ENCODE data around the gene TBC1D17.

The TBC1D17 gene

DNA sequence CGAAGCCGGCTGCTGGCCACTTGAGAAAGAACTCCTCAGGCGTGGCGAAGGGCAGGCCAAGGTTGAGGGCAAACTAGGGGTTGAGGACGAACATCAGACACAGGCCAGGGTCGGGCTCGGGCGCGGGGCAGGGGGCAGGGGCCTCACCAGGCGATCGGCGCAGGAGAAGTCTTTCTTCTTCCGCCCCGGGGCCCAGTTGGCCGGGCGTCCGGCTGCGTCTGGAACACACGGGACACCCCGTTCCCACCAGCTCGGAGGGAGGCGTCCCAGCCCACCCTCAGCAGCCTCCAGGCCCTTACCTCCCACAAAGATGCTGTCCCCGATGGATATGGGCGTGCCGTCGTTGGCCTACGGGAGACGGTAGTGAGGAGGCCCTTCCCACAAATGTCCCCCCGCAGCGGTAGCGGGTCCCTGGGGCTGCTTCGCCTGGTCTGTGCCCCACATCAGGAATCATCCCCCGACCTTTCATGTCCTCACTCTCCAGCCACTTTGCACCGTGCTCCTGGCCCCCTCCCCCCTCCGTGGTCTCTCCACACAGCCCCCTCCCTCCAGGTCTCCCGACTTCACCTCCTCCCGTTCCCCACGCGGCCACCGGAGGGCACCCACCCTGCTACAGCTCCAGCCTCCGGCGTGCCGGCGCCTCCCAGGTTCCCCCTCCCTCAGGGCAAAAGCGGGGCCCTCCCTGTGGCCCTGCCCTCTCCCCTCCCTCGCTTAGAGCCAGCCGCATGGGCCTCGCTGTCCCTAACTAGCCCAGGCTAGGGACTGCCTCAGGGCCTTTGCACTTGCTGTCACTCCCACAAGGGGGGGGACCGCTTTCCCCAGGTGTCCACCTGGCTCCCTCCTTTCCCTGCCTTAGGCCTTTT lies 14.9 kb upstream of the TBC1D17 start:
- DNase-seq: no peak

DNA sequence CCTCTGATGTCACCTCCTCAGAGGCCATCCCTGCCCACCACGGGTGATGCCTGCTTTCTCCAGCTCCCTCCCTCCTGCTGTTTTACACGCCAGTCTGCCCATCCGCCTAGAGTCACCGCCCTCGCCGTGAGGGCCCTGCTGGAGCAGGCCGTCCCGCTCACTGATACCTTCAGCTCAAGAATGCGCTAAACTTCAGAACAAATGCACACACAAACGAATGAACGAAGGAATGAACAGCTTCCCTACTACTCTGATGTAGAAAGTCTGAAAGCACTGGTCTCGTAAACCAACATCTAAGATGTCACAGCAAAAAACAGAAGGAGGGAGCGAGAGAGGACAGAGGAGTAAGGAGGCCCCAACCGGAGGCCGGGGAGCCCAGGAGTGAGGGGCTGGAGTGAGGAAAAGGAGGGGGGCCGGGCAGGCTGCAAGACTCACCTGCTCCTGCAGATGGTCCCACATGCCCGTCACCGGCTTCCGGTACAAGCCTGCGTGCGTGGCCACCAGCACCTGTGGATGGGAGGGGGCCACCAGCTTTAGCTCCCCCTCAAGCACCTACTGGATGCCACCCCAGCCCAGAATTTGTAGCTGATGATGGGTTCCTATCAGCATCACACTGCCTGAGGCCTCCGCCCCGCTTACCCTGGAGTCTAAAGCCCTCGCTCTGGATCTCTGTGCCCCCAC lies 14.1 kb upstream of the TBC1D17 start:
- no peak for DNase-seq

DNA sequence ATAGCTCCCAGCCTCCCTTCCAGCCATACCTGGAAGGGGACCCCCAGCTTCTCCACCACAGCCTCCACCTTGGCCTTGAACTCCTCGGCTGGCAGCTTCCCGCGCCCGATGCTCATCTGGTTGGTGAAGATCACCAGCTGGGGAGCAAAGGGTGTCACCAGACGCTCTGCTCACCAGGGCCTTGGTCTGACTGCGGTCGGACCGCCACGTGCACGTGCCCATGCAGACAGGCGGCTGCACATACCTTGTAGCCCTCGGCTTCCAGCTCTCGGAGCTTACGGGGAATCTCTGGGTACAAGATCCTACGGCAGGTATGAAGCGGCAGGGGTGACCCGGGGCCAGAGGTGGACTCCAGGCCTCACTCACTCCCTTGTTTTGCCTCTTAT lies 13.6 kb upstream of the TBC1D17 start:
- DNase-seq: no peak

DNA sequence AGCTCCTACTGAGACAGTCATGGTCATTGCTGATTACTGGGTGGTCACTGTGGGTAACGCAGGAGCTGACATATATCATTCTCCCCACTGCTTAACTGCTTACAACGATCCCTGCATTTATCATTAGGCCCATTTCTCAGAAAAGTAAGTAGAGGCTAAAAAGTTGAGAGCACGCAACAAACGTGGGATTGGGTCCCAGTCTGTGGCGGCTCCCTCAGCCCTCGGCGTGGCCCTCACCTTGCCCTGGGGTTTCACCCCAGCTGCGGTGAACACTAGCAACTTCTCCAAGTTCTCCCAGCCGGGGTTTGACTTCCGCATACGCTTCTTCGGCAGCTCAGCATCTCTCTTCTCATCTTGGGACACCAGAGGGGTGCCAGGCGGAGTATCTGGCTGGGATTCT lies 12.6 kb upstream of the TBC1D17 start:
- no peak for DNase-seq

DNA sequence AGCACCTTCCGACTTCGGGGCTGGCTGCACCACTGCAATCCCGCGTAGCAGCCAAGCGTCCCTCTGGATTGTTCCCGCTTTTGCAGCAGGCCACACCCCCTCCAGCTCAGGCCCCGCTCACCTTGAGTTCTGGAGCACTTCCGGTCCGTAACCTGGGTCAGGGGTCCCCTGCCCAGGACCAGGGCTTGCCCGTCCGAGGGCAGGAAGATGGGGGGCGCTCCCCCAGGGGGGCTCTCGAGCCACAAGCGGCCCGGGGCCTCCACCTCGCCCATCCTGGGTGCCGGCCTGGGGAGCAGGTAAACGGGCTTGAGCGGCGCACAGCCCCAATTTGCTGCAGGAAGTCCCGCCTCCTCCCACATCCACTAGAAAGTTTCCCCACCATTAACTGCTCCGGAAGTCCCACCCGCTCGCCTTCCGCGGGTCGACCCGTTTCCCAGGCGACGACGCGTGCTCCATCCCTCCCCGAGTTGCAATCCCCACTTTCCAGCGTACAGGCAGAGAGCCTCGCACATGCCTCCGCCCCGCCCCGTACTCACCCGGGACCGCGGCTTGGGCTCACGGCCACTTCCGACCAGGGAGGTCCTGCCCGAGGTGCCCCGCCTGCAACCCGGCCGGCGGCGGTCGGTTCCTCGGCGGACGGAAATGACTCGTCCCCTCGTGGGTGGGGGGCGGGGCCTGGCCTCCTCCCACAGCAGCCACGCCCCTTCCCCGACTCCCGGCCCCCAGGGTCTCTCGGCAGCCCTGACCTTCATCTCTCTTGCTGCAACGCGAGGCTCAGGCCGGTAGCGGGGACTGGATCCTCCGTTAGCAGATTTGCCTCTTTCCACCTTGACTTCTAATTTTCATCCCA lies 10.3 kb upstream of the TBC1D17 start, which contains the start of gene PNKP:
PNKP (minus strand) TSS at position 644 of the 850 bp plus-strand sequence; CDS start at position 272, 372 bp downstream.
- DNase-seq: peak; percentile 84 to 95

DNA sequence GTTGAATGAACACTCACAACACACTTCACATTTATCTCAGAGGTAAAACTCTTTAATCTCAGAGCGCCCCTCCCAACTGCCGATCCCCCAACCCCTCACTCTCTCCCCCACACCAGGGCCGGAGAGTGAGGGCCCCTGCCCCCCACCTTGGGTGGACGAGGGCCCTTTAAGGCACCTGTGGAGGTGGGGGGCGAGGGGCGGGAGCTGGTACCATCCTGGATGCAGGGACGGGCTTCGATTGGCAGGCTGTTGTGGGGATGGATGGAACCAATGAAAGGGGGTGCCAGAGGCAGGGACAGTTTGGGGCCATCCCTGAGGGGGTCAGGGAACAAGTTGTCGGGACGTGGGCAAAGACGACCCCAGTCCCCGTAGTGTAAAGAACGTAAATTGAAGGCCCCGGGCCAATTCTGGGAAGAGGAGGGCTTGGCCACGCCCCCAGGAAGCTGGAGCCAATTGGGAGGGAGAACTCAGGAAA lies 8.5 kb upstream of the TBC1D17 start:
- no peak for DNase-seq

DNA sequence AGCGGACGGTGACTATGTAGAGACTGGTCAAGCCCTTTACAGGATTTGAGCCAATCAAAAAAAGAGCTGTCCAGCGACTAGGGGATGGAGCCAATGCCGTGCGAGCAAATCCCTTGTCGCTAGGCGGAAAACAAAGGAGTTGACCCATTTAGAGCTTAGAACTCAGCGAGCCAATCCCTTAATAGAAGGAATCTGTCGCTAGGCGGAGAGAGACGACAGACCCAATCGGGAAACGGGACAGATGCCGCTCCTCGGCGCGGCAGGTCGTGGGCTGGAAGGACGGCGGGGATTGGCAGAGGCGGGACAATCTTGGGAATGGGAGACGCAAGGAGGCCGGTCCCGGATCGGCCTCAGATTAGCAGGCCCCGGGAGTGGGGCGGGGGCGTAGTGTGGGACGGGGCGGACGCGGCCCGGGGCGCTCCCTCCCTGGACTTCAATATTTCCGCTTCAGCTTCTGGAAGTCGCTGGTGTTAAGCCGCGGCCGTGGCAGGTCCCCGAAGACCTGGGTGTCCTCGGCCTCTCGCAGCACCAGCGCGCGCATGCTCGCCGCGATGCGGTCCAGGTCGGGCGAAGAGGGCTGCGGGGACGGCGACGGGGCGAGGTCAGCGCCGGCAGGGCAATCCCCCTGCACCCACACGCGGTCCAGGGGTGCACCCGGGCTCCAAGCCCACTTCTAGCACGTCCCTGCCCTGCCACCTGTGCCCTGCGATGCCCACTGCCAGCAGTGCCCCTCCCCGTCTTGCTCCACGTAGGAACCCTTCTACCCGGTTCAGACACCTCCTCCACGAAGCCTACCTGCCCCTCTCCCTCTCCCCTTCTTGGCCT lies 7.8 kb upstream of the TBC1D17 start:
- peak; percentile 97 to 98 for DNase-seq

DNA sequence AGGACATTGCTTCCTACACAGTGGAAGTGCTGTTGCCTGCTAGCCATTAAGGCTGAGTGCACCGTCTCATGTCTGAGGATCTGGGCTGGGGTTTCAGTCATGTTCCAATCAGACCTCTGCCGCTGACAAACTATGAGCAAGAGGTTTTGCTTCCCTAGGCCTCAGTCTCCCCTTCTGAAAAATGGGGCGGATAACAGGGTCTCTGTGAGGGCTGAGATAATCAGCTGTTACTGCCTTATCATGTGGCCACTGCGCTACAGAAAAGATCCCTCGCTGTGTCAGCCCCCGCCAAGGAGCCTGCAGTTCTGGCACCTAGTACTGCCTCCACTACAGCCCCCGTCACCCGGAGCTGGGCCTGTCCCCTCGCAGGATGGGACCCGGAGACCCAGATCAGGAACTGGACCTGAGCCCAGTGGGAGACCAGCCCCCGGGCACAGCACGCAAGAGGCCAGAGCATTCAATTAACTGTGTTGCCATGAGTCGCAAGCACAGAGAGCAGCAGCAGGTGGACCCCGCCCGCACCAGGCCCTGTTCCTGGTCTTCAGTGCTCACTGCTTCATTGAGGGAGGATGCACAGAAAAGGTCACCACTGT lies 7.1 kb upstream of the TBC1D17 start:
- DNase-seq: no peak

DNA sequence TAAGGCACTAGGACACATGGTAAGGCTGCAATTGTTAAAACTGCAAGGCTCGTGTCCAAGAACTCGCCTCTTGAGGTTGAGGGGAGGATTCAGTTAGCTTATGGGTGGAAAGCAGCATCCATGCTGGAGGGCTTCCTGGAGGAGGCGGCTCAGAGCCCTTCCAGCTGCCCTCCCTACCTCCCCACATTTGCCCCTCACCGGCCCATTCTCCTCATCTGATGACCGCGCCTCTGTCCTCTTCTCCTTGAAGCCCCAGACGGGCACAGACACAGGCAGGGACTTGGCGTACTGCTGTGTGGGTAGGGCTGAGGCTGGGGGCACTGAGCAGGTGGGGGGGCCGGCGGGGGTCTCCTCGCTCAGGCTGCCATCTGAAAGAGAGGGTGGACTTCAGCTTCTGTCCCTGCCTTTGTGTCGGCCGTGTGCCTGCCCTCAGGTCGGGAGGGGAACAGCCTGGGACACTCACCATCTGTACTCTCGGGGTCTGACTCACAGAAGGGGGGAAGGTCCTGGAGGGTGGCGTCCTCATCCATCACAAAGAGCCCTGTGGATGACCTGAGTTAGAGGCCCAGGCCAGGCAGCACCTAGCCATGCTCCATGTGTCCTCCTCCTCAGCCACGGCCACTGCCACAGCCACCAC lies 6.0 kb upstream of the TBC1D17 start:
- no peak for DNase-seq

DNA sequence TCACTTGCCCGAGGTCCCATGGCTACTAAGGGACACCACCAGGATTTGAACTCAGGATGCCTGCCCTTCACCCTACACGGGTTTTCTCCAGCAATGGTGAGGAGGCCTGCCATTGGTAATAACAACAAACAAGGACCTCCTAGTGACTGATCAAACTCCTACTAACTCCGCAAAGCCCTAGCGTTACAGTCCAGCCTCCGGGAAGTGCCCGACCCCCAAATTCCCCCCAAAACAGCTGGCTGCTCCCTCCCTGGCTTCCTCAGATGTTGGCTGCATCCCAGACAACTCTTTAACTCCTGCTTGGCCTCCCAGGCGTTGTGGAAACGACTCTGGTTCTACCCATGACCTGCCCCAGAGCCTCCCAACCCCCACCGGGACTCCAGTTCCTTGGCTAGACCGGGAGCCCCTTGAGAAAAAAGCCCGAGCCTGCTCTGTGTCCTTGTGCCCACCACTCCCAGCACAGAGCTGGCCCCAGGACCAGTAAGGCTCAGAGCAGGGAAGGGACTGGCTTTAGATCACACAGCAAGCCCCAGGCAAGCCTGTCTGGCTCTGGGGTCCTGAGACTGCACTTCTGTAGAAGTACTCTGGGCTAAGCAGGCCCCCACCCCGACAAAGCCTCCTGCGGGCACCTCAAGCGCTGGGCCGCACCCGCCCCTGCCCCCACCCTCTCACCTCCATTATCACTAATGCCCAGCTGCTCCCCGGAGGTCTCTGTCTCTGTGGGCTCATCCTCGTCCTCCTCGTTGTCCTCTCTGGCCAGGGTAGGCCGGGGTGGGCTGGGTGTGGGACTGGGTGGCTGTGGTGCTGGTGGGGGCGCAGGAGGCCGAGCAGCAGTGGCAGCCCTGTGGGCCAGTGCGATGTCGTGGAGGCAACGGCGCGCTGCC lies 5.0 kb upstream of the TBC1D17 start:
- DNase-seq: no peak

DNA sequence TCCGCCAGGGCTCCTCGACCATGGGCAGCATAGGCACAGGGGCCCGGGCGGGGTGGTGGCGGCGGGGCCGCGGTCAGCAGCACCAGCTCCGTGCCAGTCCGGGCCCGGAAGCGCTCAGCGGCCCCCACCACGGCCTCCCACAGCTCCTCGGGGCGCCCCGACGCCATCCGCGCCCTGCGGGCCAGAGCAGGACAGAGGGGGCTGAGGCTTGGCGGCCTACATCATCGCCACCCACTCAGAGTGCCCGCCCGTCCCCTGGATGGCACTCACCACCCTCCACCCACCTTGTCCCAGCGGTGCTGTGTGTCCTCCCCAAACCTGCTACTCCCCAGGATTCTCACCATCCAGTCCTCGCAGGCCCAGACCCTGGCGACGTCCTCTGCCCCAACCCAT lies 4.4 kb upstream of the TBC1D17 start:
- DNase-seq: no peak

DNA sequence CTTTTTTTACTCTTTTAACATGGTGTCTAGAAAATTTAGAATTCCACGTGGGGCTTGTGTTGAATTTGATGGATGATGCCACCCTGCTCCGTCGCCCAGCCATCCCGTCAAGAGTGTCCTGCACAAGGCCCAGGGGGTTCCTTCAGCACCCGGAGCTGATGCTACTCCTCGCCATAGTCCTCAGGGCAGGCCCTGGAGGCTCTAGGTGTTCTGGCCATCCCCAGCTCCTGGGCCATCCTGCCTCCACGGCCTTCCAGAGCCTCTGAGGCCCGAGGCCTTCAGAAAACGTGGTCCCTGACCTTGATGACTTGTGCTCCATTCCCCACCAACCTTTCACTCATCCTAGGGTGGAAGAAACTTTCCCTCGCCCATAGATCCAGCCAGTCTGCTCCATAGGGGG lies 3.7 kb upstream of the TBC1D17 start:
- DNase-seq: no peak

DNA sequence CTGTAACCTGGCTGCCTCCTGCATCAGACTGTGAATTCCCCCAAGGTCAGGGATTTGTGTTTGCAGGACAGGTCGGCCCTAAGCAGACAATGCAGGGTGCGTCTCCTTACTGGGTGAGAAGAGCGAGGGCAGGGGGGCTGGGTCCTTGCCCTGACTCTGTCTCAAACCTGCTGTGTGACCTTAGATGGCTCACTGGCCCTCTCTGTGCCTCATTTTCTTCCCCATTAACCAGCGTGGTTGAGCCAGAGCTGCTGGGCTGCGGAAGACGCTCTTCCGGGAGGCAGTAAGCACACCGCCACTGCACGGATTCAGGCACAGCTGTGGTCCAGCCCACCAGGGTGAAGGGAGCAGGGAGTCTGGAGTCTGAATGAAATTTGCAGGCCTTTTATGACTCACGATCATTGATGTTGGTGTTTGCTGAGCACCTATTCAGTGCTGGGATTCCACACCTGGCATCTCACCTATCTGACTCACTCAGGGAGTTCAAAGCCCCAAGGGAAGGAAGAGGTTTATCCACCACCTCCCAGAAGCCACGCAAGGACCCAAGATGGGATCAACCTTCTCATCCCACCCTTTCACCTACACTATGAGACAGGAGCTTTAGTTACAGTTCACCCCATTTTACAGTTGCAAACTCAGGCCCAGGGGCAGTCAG lies 2.9 kb upstream of the TBC1D17 start:
- no peak for DNase-seq

DNA sequence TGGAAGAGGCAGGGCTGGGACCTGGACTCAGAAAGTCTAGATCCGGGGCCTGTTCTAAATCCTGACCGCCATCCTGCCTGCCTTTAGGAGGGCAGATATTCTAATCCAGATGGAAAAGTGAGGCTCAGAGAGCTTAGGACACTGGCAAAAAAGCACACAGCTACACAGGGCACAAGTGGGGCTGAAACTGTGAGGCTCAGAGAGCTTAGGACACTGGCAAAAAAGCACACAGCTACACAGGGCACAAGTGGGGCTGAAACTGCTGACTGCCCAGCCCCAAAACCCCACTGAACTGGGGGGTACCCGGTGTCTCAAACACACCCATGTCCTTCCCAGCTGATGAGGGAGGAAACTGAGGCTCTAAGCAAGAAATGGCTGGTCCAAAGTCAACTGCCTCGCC lies 2.3 kb upstream of the TBC1D17 start:
- no peak for DNase-seq

DNA sequence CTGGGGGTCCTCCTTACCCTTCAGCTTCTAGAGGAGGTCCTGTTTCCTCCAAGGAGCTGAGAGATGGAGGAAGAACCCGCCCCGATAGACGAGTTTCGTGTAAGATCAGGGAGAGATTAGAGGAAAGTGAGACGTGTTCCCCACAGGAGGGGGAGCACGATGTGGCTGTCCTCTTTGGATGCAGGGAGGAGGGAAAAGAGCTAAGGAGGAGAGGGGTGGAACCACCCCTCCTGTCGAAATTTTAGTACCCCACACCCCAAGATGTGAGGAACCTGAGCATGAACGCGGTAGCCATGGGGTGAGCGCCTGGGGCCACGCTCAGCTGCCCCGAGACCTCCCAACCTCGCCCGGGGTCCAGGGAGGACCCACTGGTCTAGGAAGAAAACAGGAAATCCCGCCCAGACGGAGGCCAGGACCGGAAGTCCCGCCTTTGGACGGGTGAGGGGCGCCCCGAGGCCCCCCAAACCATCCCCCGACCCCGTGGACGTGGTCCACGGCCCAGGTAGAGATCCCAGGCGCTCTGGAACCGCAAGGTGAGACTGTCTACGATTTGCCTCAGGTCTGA lies 1.6 kb upstream of the TBC1D17 start:
- DNase-seq: no peak

DNA sequence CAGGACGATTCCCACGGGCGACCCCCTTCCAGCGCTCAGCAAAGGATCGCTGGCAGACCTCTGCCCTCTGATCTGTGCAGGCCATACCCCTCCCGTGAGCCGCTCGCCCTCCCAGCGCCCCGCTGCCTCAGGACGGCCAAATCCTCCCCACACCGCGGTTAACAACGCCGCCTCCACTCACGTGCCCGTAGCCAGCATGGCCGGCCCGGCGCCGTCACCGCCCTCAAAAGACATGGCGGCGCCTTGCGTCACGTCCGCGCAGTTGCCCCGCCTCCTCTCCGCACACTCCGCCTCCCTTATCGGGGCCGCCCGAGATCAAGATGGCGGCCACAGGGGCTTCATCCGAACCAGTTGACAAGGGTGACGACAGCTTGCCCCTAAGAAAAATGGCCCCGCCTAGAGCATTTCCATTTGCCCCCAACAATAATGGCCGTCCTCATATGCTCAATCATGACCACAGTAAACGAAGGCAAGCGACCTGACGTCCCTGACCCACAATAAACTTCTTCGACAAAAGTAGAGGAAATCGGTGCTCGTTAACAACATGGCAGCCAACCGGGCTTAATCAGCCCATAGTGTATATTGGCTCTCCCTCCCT lies 981 bp upstream of the TBC1D17 start:
- peak; percentile 97 to 100 for DNase-seq

DNA sequence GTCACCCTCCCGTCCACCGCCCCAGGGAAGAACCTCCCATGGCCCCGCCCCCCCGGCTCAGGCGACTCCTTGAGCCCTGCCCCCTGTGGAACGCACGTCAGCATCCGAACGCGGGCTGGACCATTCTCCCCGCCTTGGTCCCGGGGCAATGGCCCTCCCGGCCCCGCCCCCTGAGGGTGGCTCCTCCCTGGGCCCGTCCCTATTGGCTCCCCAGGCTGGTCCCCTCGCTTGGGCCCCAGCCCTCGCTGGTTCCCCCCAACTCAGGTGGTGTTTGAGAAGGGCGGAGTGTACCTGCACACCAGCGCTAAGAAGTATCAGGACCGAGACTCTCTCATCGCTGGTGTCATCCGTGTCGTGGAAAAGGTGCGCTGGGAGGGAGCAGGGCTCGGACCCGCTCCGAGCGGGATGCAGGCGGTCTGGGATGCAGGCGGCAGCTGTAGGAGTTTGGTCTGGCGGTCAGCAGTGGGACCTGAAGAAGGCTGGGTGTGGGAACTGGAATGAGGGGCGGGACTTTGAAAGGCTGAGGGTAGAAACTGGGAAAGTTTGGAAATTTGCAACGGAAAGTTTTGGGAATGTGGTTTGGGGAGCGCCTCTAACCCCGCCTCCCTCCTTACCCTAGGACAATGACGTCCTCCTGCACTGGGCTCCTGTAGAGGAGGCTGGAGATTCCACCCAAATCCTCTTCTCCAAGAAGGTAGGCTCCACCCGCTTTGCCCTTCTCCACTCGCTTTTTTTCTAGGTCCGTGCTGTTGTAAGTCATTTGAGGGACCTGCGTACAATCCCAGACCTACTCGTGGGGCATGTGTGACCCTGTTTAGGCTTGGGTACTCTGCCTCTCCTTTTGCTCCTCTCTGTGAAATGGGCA lies 609 bp downstream of the TBC1D17 start:
- DNase-seq: peak; percentile 94 to 99

DNA sequence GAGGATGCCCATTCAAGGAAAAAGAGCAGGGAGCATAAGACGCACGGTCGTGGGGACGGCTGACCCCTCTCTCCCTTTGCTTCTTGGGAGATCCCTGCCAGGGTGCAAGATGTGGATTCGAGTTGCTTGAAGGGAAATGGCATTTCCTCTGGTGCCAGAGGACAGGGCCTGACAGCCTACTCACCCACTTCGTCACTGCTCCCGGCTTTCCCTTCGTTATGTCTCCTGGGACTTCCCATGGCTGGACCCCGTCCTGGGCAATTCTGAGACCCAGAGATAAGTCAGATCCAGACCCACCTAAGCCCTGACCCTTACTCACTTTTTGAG lies 1.2 kb downstream of the TBC1D17 start:
- DNase-seq: no peak
